Endothelial cell (in vitro differentiated cells): ENCODE data around the gene PPID. TPM values are rescaled to one million over a fixed set of nuclear protein-coding genes. Genes with fewer than 3 reads are reported as not detected.

Experiments
- DNase-seq: peaks from one replicate; pipeline ENCODE4 v3.0.0; 2021; ENCODE audit warnings: low spot score
- H3K27ac Mint-ChIP-seq: one replicate; pipeline ENCODE4 v1.8.0; 2021; ENCODE audit warnings: mixed read lengths, inconsistent platforms; ENCODE audit not compliant: unreplicated experiment
- H3K27me3 Mint-ChIP-seq: one replicate; pipeline ENCODE4 v1.8.0; 2021; ENCODE audit warnings: mild to moderate bottlenecking, moderate library complexity, mixed read lengths, inconsistent platforms; ENCODE audit not compliant: unreplicated experiment
- H3K36me3 Mint-ChIP-seq: one replicate; pipeline ENCODE4 v1.8.0; 2021; ENCODE audit warnings: mild to moderate bottlenecking, low read depth, mixed read lengths, inconsistent platforms; ENCODE audit not compliant: unreplicated experiment
- H3K4me1 Mint-ChIP-seq: one replicate; pipeline ENCODE4 v1.8.0; 2021; ENCODE audit warnings: mild to moderate bottlenecking, mixed read lengths, inconsistent platforms; ENCODE audit not compliant: unreplicated experiment
- H3K4me3 Mint-ChIP-seq: one replicate; pipeline ENCODE4 v1.8.0; 2021; ENCODE audit warnings: mild to moderate bottlenecking, mixed read lengths, inconsistent platforms; ENCODE audit not compliant: unreplicated experiment
- H3K9me3 Mint-ChIP-seq: one replicate; pipeline ENCODE4 v1.8.0; 2021; ENCODE audit warnings: mixed read lengths, inconsistent platforms; ENCODE audit not compliant: unreplicated experiment
- CTCF ChIP-seq: fragments of 200-600 bp; sonication (generic); IDR thresholded peaks from one replicate; pipeline ENCODE4 v1.5.0; 2021; ENCODE audit warnings: antibody characterized with exemption; ENCODE audit not compliant: unreplicated experiment
- total RNA-seq: library from RNA; stranded (reverse); fragmentation: NEBNext Ultra II Directional; extraction: Animal tissue kit (Norgen Biotek cat#: 25700); gene quantifications from one replicate; pipeline ENCODE4 v1.2.1, GENCODE V29; 2021; ENCODE audit not compliant: unreplicated experiment

PPID gene
- total RNA-seq, 1 donor from 2014 or later, result 14.7 TPM

GRCh38 chr4:158710814-158711213 lies 12.4 kb downstream of the PPID start:
- H3K27me3 Mint-ChIP-seq, result no peaks in the 10 kb centered on the region
- TF ChIP-seq CTCF, result no peak
- H3K36me3 Mint-ChIP-seq, result peaks cover 11% of the 10 kb centered on the region
- no peak overlapping the region for H3K4me3 Mint-ChIP-seq
- no peaks in the 10 kb centered on the region for H3K9me3 Mint-ChIP-seq
- H3K4me1 Mint-ChIP-seq, result no peaks in the 10 kb centered on the region
- no peak for DNase-seq
- no peak overlapping the region for H3K27ac Mint-ChIP-seq

- TF ChIP-seq CTCF, result no peak
- no peak overlapping the region for H3K4me3 Mint-ChIP-seq
- no peaks in the 10 kb centered on the region for H3K9me3 Mint-ChIP-seq
- no peaks in the 10 kb centered on the region for H3K36me3 Mint-ChIP-seq
- no peaks in the 10 kb centered on the region for H3K4me1 Mint-ChIP-seq
- H3K27ac Mint-ChIP-seq, result no peak overlapping the region
- no peak for DNase-seq
- no peaks in the 10 kb centered on the region for H3K27me3 Mint-ChIP-seq
Measured at GRCh38 chr4:158704274-158704673, 18.9 kb downstream of the PPID start.

GRCh38 chr4:158688813-158689212 lies 34.4 kb downstream of the PPID start:
- H3K36me3 Mint-ChIP-seq, result no peaks in the 10 kb centered on the region
- H3K9me3 Mint-ChIP-seq, result no peaks in the 10 kb centered on the region
- no peak for TF ChIP-seq CTCF
- peaks cover 1% of the 10 kb centered on the region for H3K27me3 Mint-ChIP-seq
- no peak for DNase-seq
- H3K4me3 Mint-ChIP-seq, result no peak overlapping the region
- H3K4me1 Mint-ChIP-seq, result peaks cover 25% of the 10 kb centered on the region
- no peak overlapping the region for H3K27ac Mint-ChIP-seq

- peaks cover 1% of the 10 kb centered on the region for H3K27me3 Mint-ChIP-seq
- TF ChIP-seq CTCF, result no peak
- H3K4me1 Mint-ChIP-seq, result peaks cover 11% of the 10 kb centered on the region
- no peak overlapping the region for H3K4me3 Mint-ChIP-seq
- no peaks in the 10 kb centered on the region for H3K9me3 Mint-ChIP-seq
- DNase-seq, result no peak
- H3K27ac Mint-ChIP-seq, result no peak overlapping the region
- H3K36me3 Mint-ChIP-seq, result no peaks in the 10 kb centered on the region
Measured at GRCh38 chr4:158682066-158682465, 41.1 kb downstream of the PPID start.

GRCh38 chr4:158681629-158682028 lies 41.6 kb downstream of the PPID start:
- Mint-ChIP-seq H3K4me3 (no peak overlapping the region), H3K9me3 (no peaks in the 10 kb centered on the region), H3K4me1 (peaks cover 7% of the 10 kb centered on the region), H3K27ac (no peak overlapping the region), H3K27me3 (no peaks in the 10 kb centered on the region), H3K36me3 (no peaks in the 10 kb centered on the region)
- TF ChIP-seq CTCF, result no peak
- no peak for DNase-seq
